HCT116 (cell line): Measurements from ENCODE around the gene ABL1. TPM values are rescaled to one million over a fixed set of nuclear protein-coding genes. Genes with fewer than 3 reads are reported as not detected.

Experiments used
- ATAC-seq: fragments of 200-7000 bp; cut with Tn5 transposase; 2 replicates; pipeline ENCODE4 v1.9.1; 2020; ENCODE audit warnings: mild to moderate bottlenecking, moderate library complexity
- BruUV-seq: library from RNA; stranded (reverse); fragments of 400-500 nt; replicated peaks from 2 replicates; lab custom pipeline; 2021; lab: Mats Ljungman, UMichigan
- CTCF ChIA-PET: fragments of 300-600 bp; sonication (Branson Sonifier 250); formaldehyde crosslinking; loops from one replicate; lab custom pipeline; 2021; ENCODE audit warnings: antibody characterized with exemption; lab: Charles Lee
- POLR2A ChIA-PET: fragments of 300-600, 350-600 bp; sonication (Branson Sonifier 250); formaldehyde crosslinking; loops from one replicate; lab custom pipeline; 2021; ENCODE audit warnings: antibody characterized with exemption; lab: Charles Lee
- RAD21 ChIA-PET, 2 experiments: fragments of 300-600 bp; sonication (Branson Sonifier 250); formaldehyde crosslinking; loops; one replicate each; lab custom pipeline; 2023; ENCODE audit warnings: low total read pairs in 2 of 2; ENCODE audit not compliant: uncharacterized antibody in 2 of 2, unreplicated experiment in 2 of 2, low non-redundant PET in 1 of 2; lab: Charles Lee
- DNase-seq: peaks from one replicate; pipeline ENCODE4 v3.0.0-alpha.2; 2010; ENCODE audit warnings: low read depth, low spot score
- H2AFZ ChIP-seq: fragments of 200-600 bp; shearing (Covaris generic), sonication (generic); 2 replicates; pipeline ENCODE4 v1.6.1; 2017; ENCODE audit warnings: low read depth, mixed run types, mixed read lengths, antibody characterized with exemption, low read length; ENCODE audit not compliant: poor library complexity, severe bottlenecking
- H3K27ac ChIP-seq: 2 replicates; pipeline ENCODE4 v1.5.1; 2012; ENCODE audit warnings: low read depth, low read length
- H3K27me3 ChIP-seq: fragments of 200-600 bp; sonication (generic); 2 replicates; pipeline ENCODE4 v1.6.1; 2016; ENCODE audit warnings: mixed run types, low read length, mixed read lengths; ENCODE audit not compliant: insufficient read depth
- H3K36me3 ChIP-seq, 2 experiments: fragments of 200-500 bp in 1 of 2; fragments of 200-600 bp in 1 of 2; sonication (Bioruptor generic) in 1 of 2; sonication (generic) in 1 of 2; 2 replicates each; pipeline versions ENCODE4 v1.5.1 to v1.6.1; 2014 to 2016; ENCODE audit warnings: low read length in 2 of 2, inconsistent platforms in 1 of 2, mixed read lengths in 1 of 2, mixed run types in 1 of 2; ENCODE audit not compliant: insufficient read depth in 2 of 2, control insufficient read depth in 1 of 2
- H3K4me1 ChIP-seq, 2 experiments: fragments of 200-600 bp in 1 of 2; sonication (generic) in 1 of 2; 2 replicates each; pipeline versions ENCODE4 v1.5.1 to v1.6.1; 2012 to 2017; ENCODE audit warnings: low read length in 2 of 2, inconsistent platforms in 1 of 2, mild to moderate bottlenecking in 1 of 2, mixed read lengths in 1 of 2, mixed run types in 1 of 2, moderate library complexity in 1 of 2; ENCODE audit not compliant: insufficient read depth in 2 of 2, control insufficient read depth in 1 of 2
- H3K4me2 ChIP-seq: fragments of 200-600 bp; sonication (generic); 2 replicates; pipeline ENCODE4 v1.6.1; 2017; ENCODE audit warnings: mixed run types, low read length, mixed read lengths
- H3K4me3 ChIP-seq, 2 experiments: fragments of 200-600 bp in 1 of 2; sonication (generic) in 1 of 2; replicated peaks in 1 of 2; 2 replicates each; pipeline ENCODE4 v1.5.1; 2011 to 2016; ENCODE audit warnings: low read length in 2 of 2, control low read depth in 1 of 2, low read depth in 1 of 2, mild to moderate bottlenecking in 1 of 2, mixed read lengths in 1 of 2, mixed run types in 1 of 2
- H3K79me2 ChIP-seq: fragments of 200-600 bp; sonication (generic); 2 replicates; pipeline ENCODE4 v1.6.1; 2017; ENCODE audit warnings: mild to moderate bottlenecking, mixed run types, low read length, moderate library complexity, mixed read lengths; ENCODE audit not compliant: insufficient read depth
- H3K9ac ChIP-seq: fragments of 200-600 bp; sonication (generic); 2 replicates; pipeline ENCODE4 v1.6.1; 2016; ENCODE audit warnings: low read length, mixed read lengths
- H3K9me2 ChIP-seq: fragments of 200-600 bp; sonication (generic), shearing (Covaris generic); 2 replicates; pipeline ENCODE4 v1.6.1; 2017; ENCODE audit warnings: mixed run types, mild to moderate bottlenecking, moderate library complexity; ENCODE audit not compliant: insufficient read depth
- H3K9me3 ChIP-seq, 2 experiments: fragments of 200-500 bp in 1 of 2; fragments of 200-600 bp in 1 of 2; sonication (Bioruptor generic) in 1 of 2; sonication (generic) in 1 of 2; 2 replicates each; pipeline ENCODE4 v1.6.1; 2014 to 2017; ENCODE audit warnings: low read length in 2 of 2, mixed read lengths in 2 of 2, inconsistent platforms in 1 of 2, low read depth in 1 of 2, mild to moderate bottlenecking in 1 of 2, mixed run types in 1 of 2, moderate library complexity in 1 of 2; ENCODE audit not compliant: control insufficient read depth in 1 of 2, insufficient read depth in 1 of 2
- H4K20me1 ChIP-seq: fragments of 200-600 bp; sonication (generic), shearing (Covaris generic); 2 replicates; pipeline ENCODE4 v1.6.1; 2017; ENCODE audit warnings: mixed run types, mild to moderate bottlenecking, moderate library complexity; ENCODE audit not compliant: insufficient read depth
- CBX3 ChIP-seq: IDR thresholded peaks from 2 replicates; pipeline ENCODE4 v1.6.1; 2012; ENCODE audit warnings: low read depth
- CTCF ChIP-seq, 3 experiments: fragments of 200-600 bp in 1 of 3; sonication (generic) in 1 of 3; IDR thresholded peaks in 2 of 3; conservative IDR thresholded peaks in 1 of 3; 2 replicates each; pipeline ENCODE4 v1.5.1; 2012 to 2017; ENCODE audit warnings: low read depth in 2 of 3, low read length in 2 of 3, antibody characterized with exemption in 1 of 3, borderline replicate concordance in 1 of 3, control low read depth in 1 of 3, mild to moderate bottlenecking in 1 of 3, mixed read lengths in 1 of 3, mixed run types in 1 of 3, moderate library complexity in 1 of 3; ENCODE audit not compliant: insufficient read depth in 1 of 3
- JUND ChIP-seq: IDR thresholded peaks from 2 replicates; pipeline ENCODE4 v1.6.1; 2012
- MAX ChIP-seq: IDR thresholded peaks from 2 replicates; pipeline ENCODE4 v1.6.1; 2012
- POLR2AphosphoS5 ChIP-seq: IDR thresholded peaks from 2 replicates; pipeline ENCODE4 v1.6.1; 2011; ENCODE audit warnings: mild to moderate bottlenecking, low read depth, low read length, moderate library complexity
- RAD21 ChIP-seq: IDR thresholded peaks from 2 replicates; pipeline ENCODE4 v1.6.1; 2012; ENCODE audit warnings: low read depth, mild to moderate bottlenecking
- TCF7L2 ChIP-seq: IDR thresholded peaks from 2 replicates; pipeline ENCODE4 v1.7.0; 2011; ENCODE audit warnings: borderline replicate concordance, inconsistent platforms; ENCODE audit not compliant: insufficient read depth, insufficient read length; ENCODE audit errors: extremely low read depth
- YY1 ChIP-seq: IDR thresholded peaks from 2 replicates; pipeline ENCODE4 v1.6.1; 2011; ENCODE audit warnings: low read length, low read depth, moderate library complexity, mild to moderate bottlenecking; ENCODE audit not compliant: insufficient replicate concordance; ENCODE audit errors: extremely low read depth
- intact Hi-C: fragments of 100-400 bp; cut with micrococcal nuclease; formaldehyde crosslinking; loops from 2 replicates; pipeline ENCODE4 v1.10.0; 2022
- total RNA-seq: library from RNA; stranded (reverse); gene quantifications from one replicate; pipeline ENCODE4 v1.2.1, GENCODE V29; 2021; ENCODE audit not compliant: unreplicated experiment

The ABL1 gene
- total RNA-seq, 1 experiment from 2014 or later = 54.7 TPM

- no peak for ATAC-seq
- no peaks in the 10 kb centered on the region for H4K20me1 ChIP-seq
- ChIA-PET CTCF (interaction anchor here (0.9 to 2.9 kb wide), 4 partner anchors 23 to 106 kb away, joined by 3 to 21 read pairs (median 4); no protein-coding TSS in a partner anchor), RAD21 (no interaction called here), POLR2A (no interaction called here)
- no peaks in the 10 kb centered on the region for H3K27me3 ChIP-seq
- H3K36me3 ChIP-seq = no peaks in the 10 kb centered on the region
- H3K27ac ChIP-seq = no peak overlapping the region
- H2AFZ ChIP-seq = no peak overlapping the region
- no peaks in the 10 kb centered on the region for H3K4me1 ChIP-seq
- H3K9me3 ChIP-seq = no peaks in the 10 kb centered on the region
- H3K4me2 ChIP-seq = no peak overlapping the region
- H3K9me2 ChIP-seq = no peaks in the 10 kb centered on the region
- no peak overlapping the region for H3K9ac ChIP-seq
- intact Hi-C loops = loop anchor here (2.0 kb wide), 1 partner anchor 106 kb away; no protein-coding TSS in a partner anchor
- DNase-seq = no peak
- no peak for TF ChIP-seq CBX3
- TF ChIP-seq YY1 = no peak
- TF ChIP-seq JUND = no peak
- TF ChIP-seq TCF7L2 = no peak
- TF ChIP-seq POLR2AphosphoS5 = no peak
- TF ChIP-seq, all 23 proteins: peak for 0
- H3K79me2 ChIP-seq = no peaks in the 10 kb centered on the region
- no peak overlapping the region for H3K4me3 ChIP-seq
- BruUV-seq = no TSS peak
Observed at GRCh38 chr9:130892477-130893304, 57.6 kb downstream of the ABL1 start.

- Histone ChIP-seq H3K9me2 (no peaks in the 10 kb centered on the region), H2AFZ (no peak overlapping the region), H3K4me1 (no peaks in the 10 kb centered on the region), H4K20me1 (no peaks in the 10 kb centered on the region), H3K79me2 (no peaks in the 10 kb centered on the region), H3K27me3 (no peaks in the 10 kb centered on the region), H3K4me2 (no peak overlapping the region), H3K36me3 (no peaks in the 10 kb centered on the region), H3K4me3 (no peak overlapping the region), H3K9me3 (no peaks in the 10 kb centered on the region), H3K9ac (no peak overlapping the region), H3K27ac (no peak overlapping the region)
- peak; percentile 39; the same call in 1 of the 2 replicates for ATAC-seq
- BruUV-seq = no TSS peak
- RAD21 ChIA-PET = interaction anchor here (0.7 to 0.9 kb wide), 2 partner anchors 105 to 180 kb away, joined by 3 read pairs; no protein-coding TSS in a partner anchor
- intact Hi-C loops = loop anchor here (2.0 kb wide), 1 partner anchor 105 kb away; no protein-coding TSS in a partner anchor
- POLR2A ChIA-PET = no interaction called here
- CTCF ChIA-PET = interaction anchor here (1.2 to 2.9 kb wide), 3 partner anchors 24 to 105 kb away, joined by 3 to 21 read pairs (median 3); no protein-coding TSS in a partner anchor
- TF ChIP-seq RAD21 = peak; percentile 80
- TF ChIP-seq CTCF (IDR thresholded peaks at IDR 0.05 in 2 of 3, conservative IDR thresholded peaks at IDR 0.05 in 1 of 3; ENCODE audit: borderline replicate concordance in 1 of 3, insufficient read depth in 1 of 3, low read depth in 2 of 3, low read length in 2 of 3) = peak; percentile 33 to 47 (median 46); a peak in 5 of 6 replicates
- TF ChIP-seq MAX = no peak
- DNase-seq = no peak
Observed at GRCh38 chr9:130893341-130894101, 58.5 kb downstream of the ABL1 start.
